Activated naive CD8-positive, alpha-beta T cell treated with anti-CD3 and anti-CD28 coated beads, Interleukin-2, amount 50 U/mL, for 16 hours (primary cell): ENCODE measurements around the gene GPR37L1.

Experiments used
- DNase-seq: peaks from one replicate; pipeline ENCODE4 v3.0.0-alpha.2; 2020; ENCODE audit warnings: low read depth, low spot score

Gene GPR37L1, protein sequence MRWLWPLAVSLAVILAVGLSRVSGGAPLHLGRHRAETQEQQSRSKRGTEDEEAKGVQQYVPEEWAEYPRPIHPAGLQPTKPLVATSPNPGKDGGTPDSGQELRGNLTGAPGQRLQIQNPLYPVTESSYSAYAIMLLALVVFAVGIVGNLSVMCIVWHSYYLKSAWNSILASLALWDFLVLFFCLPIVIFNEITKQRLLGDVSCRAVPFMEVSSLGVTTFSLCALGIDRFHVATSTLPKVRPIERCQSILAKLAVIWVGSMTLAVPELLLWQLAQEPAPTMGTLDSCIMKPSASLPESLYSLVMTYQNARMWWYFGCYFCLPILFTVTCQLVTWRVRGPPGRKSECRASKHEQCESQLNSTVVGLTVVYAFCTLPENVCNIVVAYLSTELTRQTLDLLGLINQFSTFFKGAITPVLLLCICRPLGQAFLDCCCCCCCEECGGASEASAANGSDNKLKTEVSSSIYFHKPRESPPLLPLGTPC

DNA sequence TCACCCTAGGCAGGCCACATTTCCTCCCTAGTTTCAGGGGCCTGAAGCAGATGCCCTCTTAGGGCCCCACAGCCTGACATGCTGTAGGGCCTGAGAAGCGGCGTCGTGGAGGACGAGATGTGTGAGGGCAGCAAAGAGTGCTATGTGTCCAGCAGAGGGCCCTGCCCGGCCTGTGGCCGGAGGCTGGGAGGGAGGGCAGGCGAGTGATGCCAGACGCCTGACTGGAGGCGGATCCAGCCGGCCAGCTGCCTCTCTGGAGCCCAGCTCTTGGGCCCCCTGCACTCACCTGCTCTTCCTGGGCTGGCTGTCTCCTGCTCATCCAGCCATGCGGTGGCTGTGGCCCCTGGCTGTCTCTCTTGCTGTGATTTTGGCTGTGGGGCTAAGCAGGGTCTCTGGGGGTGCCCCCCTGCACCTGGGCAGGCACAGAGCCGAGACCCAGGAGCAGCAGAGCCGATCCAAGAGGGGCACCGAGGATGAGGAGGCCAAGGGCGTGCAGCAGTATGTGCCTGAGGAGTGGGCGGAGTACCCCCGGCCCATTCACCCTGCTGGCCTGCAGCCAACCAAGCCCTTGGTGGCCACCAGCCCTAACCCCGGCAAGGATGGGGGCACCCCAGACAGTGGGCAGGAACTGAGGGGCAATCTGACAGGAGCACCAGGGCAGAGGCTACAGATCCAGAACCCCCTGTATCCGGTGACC, at the start of gene GPR37L1:
Gene GPR37L1 (plus strand): TSS at position 279 of the 697 bp plus-strand sequence. CDS start 47 bp downstream, at position 326.
- DNase-seq, result no peak

DNA sequence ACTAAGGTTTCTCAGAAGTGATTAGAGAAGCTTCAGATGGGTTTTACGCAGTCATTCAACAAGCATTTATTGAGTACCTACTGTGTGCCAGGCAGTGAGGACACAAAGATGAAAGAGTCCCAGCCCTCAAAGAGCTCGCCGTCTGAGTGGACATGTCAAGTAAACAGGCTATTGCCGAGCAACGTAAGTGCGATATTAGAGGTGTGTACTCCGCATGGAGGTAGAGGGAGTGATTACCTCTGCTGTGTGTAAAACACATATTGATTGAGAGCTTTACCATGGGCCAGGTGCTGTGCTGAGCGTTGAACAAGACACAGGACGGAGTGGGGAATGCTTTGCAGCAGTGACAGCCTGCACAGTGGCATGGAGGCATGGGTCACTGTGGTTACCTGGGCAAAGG, 49.5 kb upstream of the GPR37L1 start:
- no peak for DNase-seq

DNA sequence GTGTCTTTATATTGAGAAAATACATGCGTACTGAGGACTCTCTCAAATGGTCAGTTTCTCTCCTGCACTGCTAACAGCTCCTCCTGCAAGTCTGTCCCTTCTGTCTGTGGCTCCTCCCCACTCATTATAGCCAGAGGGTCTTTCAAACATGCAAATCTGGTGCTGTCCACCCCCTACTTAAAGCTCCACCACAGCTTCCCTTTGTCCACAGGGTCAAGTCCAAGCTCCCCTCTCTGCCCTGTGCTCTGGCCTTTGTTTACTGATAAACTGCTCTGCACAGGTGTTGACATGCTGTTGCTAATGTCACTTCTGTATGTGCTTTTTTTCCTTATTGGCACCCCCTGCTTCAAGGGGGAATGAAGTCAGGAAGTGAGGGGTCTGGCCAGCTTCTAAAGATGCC, 47.7 kb upstream of the GPR37L1 start:
- no peak for DNase-seq

DNA sequence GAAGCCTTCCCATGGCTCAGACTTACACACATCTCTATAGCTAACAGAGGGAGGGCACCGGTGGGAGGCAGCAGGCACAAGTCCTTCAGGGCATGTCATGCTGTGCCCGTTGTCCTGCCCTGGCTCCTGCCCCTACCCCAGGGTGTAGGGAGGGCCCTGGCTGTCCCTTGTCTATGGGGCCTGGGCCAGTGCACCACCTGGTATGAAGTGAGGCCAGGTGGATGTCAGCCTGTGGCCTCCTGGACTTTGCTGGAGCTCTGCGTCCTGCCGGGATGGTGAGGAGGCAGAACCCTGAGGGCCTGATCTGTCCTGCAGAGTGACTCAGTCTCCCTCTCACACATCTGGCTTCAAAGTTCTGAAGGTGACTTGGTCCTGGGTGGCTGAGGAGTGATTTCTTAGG, 47.3 kb upstream of the GPR37L1 start:
- no peak for DNase-seq

DNA sequence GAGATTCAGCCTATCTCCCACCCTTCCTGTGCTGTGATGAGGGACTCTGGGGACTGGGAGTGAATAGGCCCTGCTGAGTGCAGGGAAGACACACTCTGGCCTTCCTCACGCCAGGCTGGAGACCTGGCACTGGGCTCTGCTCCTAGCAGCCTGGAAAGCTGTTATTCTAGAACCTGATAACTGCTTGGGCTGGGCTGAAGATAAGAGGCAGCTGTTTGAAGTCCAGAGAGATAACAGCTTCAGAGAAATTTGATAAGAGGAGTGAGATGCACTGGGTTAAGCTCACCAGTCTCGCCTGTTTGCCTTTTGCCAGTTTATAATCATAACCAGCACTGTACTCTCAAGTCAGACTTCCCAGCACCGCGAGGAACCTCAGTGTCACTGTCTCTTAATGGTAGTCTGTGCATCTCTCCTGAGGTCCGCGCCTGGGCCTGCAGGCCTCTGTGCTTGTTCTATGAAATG, 46.6 kb upstream of the GPR37L1 start:
- no peak for DNase-seq

DNA sequence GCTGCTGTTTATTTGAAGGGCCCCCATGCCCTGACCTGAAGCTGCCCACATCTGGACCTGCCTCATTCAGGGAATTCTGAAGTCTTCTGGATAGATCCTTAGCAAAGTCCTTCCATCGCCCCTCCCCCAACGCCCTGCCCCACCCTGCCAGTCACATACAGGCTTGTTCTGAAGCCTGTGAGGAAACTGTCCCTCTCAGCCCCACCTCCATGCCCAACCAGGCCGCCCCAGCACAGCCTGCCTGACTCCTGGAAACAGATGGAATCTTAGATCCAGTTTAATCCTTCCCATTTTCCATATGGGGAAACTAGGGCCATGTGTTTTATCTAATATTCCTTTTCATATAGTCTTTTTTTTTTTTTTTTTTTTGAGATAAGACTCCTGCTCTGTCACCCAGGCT, 44.5 kb upstream of the GPR37L1 start:
- no peak for DNase-seq

DNA sequence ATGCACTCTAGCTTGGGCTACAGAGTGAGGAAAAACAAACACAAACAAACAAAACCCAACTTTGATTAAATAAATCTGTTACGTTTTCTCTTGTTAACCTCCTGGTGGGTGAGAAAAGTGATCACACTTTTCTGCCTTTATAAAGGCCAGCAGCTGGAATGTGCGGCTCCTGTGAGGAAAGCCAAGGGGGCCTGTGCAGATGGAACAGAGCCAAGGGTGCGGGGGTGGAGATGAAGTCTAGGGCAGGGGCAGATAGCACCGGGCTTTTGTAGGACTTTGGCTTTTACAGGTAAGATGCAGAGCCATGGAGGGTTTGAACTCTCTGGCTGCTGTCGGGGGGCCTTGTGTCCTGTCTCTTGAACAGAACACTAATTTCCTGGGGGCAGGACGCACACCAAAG, 40.7 kb upstream of the GPR37L1 start:
- no peak for DNase-seq

DNA sequence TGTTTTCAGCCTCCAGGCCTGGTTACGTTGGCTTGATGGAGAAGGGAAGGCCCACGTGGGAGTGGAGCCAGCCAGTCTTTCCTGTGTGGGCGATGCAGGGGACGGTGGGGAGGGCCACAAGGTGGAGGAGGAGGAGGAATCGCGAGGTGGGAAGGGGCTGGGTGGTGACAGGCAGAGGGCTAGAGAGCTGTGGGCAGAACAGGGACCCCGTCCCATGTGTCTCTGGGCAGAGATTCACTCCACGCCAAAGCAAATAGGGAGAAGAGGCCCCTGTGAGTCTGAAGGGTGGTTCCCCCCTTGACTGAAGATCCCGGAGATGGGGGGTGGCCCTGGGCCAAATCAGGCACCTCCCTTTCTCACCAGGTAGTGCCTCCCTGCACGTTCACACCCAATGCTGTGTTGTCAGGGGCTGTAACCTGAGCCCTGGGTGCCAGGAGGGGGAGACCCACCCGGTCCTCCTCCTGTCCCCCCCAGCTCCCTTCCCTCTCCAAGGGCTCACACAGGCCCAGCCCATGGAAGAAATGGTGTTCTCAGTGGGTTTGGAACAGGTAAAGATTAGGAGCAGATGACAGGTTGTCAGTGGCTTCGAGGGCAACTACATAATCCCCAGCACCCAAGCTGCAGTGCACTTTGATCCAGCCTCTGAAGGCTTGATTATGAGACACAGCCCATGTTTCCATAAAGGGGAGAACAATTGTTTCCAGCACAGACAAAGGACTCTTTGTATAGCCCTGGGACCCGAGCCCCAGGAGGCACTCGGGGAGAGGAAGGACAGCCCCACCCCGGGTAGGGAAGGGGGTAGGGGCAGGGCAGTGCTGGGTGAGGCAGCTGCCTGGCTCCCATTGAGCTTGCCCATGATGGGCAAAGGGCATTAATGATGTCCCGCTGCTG, 37.7 kb upstream of the GPR37L1 start:
- DNase-seq, result no peak

DNA sequence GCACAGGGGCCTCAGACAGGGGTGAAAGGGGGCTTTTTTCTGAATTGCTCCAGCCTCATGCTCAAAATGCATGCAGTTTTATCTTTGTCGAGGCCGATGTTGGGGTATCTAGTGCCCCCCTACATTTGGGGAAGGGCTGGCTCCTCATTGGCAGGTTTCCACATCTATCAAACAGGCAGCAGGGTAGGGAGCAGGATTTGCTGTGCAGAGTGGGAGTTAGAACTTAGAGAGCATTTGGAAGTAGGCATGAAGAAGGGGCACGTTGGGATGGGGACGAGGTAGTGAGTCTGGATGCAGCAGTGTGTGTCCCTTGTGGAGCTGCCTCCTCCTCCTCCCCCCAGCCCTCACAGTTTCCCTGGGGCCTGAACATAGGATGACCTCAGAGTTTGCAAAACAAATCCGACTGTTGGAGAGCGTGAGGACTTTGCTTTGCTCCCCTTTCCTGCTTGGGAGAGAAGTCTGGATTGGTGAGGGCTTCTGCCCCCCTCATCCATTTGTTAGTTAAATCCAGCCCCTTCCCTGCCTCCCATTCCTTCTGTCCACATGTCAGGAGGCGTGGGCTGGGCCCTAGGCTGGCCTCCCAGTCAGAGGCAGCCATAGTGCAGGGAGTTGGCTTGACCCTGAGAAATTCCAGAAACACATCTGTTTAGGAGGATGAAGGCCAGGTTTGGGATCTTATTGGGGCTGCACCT, 36.9 kb upstream of the GPR37L1 start:
- no peak for DNase-seq

DNA sequence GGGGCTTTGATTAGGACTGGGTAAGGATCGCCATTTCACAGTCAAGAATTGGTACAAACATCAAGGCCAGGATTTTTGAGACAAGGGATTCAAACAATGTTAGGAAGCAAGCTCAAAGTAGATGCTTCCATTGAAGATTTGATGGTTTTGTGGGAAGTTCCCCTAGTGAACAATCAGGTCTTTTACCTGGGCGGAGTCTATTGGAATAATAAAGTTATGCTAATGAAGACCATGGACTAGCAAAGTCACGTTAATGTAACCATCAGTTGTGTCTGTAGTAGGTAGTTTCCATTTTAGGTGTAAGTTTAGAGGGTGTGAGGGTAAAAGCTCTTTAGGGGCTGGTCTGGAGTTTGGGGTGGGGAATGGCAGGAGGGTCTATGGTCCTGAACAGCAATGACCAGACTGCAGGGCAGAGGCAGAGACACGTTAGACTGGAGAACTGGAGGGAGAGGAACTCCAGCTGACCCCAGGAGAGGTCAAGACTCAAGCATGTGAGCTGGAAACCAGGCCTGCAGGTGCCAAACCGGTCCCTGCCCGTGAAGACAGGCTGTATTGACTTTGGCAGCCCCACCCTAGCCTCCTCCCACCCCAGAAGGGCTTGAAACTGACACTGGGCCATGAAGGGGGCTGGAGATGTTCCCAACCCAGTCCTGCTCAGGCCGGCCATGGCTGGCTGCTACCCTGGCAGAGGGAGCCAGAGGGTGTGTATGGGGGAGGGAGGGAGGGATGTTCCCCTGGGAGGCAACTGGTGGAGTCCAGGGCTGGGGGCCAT, 36.0 kb upstream of the GPR37L1 start:
- DNase-seq, result no peak

DNA sequence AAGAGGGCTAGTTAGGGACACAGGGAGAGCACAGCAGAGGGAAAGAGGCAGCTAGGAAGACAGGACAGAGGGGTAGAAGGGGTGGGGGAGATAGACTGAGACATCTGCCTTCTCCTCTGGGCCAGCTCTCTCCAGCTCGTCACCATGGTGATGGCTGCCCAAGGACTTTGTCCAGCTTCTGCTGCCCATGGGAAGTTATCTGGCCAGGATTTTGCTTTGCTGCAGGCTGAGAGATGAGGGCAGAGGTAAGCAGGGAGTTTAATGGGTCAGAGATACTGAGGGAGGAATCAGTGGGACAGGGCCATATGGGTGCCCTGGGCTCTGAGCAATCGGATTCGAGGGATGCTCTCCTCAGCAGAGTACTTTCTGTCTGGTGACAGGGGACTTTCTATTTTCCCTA, 34.5 kb upstream of the GPR37L1 start:
- DNase-seq, result no peak

DNA sequence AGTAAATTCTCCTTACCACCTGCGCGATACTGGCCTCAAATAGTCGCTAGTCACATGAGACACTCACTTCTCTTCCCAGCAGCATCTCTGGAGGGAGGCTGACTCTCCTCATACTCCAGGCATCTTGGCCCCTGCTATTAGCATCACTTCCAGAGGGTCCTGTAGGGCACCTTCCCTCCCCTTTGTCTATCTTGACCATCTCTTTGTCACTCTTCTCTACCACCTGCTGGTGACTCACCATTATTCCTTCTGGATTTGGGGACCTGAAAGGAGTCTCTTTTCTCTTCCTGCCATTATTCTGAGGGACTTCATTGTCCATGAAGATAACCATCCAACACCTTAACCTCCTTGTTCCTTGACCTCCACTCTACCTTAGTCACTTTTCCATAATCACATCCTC, 31.7 kb upstream of the GPR37L1 start:
- DNase-seq, result no peak

DNA sequence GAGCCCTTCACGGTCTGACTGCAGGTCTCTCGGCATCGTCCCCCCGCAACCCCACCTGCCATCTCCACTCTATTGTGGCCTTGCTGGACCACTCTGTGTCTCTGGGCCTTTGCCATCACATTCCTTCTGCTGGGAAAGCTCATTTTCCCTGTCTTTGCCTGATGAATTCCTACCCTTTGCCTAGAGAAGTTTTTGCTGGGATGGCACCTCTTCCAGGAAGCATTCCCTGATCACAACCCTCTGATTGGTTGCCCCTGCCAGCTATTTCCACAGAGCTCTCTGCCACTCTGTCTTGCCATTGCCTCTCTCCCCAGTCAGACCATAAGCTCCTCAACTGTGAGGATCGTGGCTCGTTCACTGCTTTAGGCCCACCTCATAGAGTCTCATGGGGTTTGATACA, 28.9 kb upstream of the GPR37L1 start:
- DNase-seq, result no peak

DNA sequence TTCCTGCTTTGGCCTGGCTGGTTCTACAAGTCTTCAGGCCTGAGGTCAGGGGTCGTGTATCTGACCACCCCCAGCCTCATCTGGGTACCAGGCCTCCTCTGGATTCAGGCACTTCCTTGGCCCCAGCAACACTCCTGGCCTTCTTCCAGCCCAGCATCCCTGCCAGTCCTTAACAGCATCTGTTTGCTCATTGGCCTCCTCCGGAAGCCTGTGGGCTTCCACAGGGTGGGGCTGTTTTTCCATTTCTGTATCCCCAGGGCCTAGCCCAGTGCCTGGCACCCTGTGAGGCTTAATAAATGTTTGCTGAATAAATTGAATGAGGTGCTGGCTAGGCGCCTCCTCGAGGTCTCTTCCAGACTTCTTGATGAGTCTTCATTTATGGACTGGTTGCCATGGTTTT, 21.5 kb upstream of the GPR37L1 start:
- no peak for DNase-seq

DNA sequence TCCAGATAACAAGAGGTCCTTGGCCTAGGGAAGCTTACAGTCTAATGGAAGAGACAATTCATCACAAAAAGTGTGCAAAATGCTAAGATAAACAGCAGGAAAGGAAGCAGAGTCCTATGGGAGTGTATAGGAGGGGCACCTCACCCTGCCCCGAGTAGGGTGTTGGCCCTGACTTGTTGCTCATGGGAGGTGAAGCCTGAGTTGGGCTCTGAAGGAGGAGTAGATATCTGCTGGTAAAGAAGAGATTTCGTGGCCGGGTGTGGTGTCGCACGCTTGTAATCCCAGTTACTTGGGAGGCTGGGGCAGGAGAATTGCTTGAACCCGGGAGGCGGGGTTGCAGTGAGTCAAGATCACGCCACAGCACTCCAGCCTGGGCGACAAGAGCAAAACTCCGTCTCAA, 18.6 kb upstream of the GPR37L1 start:
- DNase-seq, result no peak

DNA sequence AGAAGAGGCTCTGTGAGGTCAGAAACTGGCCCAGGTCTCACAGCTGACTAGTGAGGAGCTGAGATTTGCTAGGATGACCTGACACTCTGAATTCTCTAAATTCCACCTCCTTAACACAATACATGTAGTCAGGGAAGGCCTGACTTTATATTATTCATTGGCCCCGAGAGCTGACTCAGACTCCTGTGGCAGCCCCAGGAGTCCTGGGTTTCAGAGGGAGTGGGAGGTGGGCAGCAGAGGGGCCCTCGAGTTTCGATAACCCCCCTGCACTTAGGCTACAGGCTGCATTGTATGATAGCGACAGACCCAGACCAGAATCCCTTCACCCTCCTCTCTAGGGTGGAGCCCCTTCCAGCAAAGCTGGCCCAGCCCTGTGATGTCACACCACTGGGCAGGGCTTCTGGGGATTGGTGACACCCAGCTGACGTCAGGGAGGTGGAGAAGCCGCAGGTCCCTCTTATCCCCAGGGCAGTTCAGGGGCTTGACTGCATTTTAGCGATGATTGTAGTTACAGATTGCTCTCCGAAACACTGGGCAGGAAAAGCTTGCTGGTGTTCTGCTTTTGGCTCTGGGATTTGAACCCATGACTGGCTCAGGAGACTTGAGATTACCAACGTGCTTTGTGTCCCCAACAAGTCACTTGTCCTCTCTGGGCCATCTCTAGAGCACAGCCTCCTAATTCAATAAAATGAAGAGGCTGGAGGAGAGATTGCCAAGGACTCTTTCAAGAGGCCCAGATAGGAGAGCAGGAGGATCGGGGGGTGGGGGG, 17.0 kb upstream of the GPR37L1 start:
- DNase-seq, result no peak

DNA sequence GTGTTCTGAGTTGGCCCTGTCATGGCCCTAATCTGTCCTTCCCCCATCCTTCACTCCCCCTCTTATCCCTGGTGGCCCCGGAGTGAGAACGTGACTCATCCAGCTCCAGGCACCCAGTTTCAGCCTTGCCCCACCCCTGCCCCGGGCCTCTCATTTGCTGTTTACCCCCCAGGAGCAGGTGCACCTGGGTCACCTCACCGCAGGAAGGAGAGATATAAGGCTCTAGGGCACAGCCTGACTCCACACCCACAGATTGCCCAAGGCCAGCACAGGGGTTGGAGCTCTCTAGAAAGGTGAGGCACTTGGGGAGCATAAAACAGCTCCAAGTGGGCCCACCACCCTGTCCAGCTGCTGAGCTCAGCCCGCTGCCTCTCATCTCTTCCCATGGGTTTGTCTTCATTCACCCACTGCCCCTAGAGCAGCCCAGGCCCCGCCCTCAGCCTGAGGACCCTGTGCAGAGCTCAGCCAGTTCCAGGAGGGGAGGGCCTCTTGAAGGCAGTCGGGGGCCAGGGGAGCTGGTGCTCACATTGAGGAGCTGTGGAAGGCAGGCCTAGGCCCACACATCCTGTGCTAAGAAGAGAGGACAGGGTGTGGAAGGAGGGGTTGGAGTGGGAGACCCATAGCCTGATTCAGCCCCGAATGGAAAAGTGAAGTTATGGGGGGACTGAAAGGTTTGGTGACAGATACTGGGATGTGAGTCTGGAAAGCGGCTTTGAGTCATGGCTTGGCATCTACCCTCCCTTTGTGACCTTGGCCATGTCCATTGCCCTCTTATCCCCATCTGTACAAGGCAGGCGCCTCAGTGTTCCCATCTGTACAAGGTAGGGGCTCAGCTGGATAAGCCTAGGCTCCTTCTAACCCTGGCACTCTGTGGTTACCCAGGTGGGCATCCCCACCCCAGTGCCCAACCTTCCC, 16.1 kb upstream of the GPR37L1 start:
- DNase-seq, result no peak

DNA sequence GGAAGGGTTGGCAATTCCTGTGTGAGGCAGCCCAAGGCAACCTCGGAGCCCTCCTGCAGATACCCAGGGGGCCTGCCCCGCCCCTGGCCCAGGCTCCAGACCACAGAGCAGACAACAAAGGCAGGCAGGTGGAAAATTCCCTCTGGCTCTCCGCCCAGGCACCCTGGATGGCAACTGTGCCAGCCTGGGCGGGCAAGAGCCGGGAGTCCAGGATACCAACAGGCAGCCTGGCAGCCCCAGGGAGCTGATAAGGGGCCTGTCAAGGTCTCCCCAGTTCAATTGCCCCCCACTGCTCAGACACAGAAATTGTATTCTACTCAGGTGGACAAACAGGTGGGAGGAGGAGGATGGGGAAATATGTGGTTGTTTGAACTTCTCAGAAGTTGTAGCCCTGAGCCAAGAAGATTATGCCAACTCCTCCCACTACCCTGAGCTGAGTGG, 15.4 kb upstream of the GPR37L1 start:
- no peak for DNase-seq
